DMS 273 (cell line): ENCODE data around the gene GLUL.
"Not testable (repeated sequence)": the region's sequence is repeated elsewhere in the genome, so short reads cannot be mapped to it uniquely, and the experiment has no call there.

Experiments
- DNase-seq: peaks from one replicate; lab custom pipeline; 2025; ENCODE audit not compliant: unreplicated experiment; lab: John Stamatoyannopoulos, UW

GLUL gene

DNA sequence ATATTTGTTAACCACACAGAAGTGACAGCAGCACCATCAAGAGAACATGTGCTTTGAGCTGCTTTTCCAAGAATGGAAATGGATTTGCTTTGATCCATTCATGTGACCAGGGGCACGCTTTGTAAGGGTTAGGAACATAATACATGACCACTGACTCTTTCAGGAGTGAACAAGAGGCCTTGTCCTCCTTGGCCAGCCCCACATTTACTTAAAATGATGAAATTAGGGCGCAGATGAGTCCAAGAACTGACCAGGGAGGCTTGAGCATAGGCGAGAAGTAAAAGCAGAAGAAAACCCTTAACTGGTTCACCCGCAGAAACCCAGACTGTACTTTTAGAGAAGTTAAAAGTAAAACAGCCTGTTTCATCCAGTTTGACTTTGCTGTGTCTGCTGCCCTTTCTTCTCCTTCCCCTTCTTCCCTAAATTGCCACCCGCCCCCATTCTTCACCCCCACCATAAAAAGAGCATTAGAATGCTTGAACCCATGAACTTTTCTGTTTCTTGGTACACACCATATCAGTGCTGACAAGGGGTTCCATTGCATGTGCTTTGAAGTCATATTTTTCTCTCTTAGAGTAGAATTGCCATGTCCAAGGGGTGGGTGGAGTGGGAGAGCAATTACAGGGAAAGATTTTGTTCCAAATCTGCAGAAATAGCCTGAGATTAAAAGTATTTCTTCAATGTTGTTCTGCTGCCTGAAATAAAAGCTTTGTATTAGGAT lies 2.6 kb upstream of the GLUL start:
- DNase-seq: no peak

- DNase-seq: peak; percentile 89
These were observed 749 bp upstream of the GLUL start for GRCh38 chr1:182392050-182393028.

- no peak for DNase-seq
These were observed 595 bp downstream of the GLUL start for GRCh38 chr1:182391028-182391361.

GRCh38 chr1:182389619-182390047 lies 2.0 kb downstream of the GLUL start:
- DNase-seq: peak; percentile 18

DNA sequence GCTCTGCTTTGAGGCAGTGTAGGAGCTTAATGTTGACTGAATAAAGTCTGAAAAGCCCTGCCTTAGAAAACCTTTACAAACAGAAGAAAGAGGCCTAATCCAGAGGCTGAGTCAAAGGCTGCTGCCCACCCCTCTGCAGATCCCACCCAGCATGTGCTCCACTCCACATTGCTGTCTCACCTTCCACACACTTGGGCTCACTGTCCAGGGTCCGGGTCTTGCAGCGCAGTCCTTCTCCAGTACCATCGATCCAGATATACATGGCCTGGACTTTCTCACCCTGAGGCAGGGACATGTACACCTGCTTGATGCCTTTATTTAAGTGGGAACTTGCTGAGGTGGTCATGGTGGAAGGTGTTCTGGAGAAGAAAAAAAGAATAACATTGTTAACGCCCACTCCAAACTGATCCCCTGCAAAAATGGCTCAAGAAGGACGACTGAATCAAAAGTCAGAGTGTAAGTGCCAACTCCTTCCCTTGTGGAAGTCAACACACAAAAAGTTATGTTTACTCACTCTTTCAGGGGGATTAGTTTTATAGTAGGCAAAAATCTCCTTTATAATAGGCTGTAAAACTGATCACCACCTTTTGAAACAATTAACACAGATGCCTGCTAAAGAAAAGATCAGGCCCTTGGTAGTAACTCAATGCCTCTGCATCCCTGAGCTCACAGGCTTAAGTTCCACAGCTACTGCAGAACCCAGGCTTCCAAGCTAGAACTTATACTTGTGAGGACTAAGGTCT lies 3.0 kb downstream of the GLUL start:
- DNase-seq: no peak

GRCh38 chr1:182387566-182387965 lies 4.0 kb downstream of the GLUL start:
- no peak for DNase-seq

- no peak for DNase-seq
These were observed 4.6 kb downstream of the GLUL start for GRCh38 chr1:182386980-182387379.

DNA sequence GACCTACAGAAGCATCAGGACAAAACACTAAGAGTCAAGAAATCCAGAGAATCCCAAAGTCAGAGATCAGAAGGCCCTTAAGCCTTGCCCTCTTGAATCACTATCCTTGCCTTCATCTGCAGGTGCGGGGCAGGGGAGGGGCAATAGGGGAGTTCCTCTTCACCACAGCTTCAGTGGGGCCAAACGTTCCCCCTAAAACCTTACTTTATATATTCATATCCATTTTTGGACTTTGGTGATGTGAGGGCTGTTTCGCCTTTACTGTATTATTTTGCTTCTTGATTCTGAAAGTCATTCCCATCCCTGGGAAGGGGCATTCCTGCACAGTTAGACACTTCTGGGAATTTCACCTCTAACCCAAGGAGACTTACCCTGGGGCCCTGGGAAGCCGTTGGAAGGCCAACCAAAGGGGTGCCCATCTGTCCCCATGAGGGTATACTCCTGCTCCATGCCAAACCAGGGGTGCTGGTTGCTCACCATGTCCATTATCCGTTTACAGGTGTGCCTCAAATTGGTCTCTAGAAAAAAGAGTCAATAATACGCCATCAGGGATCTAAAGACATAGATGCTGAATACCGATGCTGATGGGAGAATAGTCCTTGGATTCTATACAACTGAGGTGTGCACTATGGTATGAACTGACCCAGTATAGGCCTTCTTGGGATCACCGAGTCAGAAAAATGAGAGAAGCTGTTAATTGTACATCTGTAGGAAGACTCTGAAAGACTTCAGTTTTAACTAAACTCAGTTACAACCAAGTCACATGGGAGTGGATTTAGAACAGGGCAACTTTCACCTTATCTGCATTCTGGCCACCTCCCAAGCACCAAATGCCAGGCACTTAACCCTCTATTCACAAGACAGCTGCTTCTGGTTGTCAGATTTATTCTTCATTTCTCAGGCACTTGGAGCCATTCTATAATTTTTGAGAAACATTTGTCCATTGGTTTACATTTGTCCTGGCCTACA lies 5.4 kb downstream of the GLUL start:
- no peak for DNase-seq

DNA sequence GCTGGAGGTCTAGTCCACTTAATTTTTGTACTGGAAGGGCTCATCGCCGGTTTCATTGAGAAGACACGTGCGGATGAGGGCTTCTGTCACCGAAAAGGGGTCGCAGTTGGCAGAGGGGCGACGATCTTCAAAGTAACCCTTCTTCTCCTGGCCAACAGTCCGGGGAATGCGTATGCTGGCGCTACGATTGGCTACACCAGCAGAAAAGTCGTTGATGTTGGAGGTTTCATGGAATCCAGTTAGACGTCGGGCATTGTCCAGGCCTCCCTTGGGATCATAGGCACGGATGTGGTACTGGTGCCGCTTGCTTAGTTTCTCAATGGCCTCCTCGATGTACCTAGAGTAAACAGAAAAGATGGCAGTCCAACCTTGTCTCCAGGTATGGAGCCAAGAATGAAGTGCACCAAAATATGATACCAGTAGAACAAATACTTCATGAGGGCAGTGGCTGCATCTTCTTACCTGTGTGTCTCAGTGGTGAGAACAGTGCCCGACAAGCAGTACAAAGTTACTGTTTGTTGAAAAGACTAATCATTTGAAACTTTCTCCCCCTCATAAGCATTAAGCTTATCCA lies 7.1 kb downstream of the GLUL start:
- DNase-seq: no peak

GRCh38 chr1:182383934-182384333 lies 7.7 kb downstream of the GLUL start:
- DNase-seq: no peak

DNA sequence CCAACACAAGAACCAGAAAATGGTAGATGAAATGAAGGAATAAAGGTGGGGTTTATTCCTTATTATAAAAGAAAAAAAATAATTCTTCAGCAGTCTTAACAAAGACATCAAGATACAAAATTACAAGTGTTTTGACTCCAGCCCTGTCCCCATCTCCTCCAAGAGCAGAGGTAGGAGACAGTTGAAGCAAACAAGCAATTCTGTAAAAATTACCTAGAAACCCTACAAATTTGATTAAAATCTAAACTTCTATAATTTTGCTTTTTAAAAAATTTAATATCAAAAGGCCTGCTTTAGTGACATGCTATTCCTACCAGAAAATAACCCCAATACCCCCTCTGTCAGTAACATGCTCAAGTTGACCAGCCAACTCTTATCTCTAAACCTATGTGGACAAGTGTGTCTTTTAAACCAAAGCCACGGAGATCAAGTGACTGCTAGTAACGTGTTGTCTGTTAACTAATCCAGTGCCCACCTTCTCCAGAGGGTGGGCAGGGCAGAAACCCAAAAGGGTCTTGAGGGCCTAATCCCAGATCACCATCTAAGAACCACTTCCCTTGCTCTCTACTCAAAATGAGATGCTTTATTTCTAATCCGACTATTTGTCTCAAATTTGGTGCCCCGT lies 8.4 kb downstream of the GLUL start:
- DNase-seq: no peak

GRCh38 chr1:182381962-182382819 lies 9.4 kb downstream of the GLUL start:
- DNase-seq: peak; percentile 18

DNA sequence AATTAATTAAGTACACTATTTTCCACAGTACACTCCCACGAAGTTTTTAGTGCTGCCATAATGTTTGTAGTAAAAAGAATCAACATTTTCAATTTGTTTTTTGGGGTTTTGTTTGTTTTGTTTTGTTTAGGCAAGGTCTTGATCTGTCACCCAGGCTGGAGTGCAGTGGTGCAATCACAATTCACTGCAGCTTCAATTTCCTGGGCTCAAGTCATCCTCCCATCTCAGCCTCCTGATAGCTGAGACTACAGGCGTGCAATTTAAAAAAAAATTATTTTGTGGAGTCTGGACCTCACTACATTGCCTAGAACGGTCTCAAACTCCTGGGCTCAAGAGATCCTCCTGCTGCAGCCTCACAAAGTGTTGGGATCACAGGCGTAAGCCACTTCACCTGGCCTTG lies 11.4 kb downstream of the GLUL start:
- DNase-seq: no peak

DNA sequence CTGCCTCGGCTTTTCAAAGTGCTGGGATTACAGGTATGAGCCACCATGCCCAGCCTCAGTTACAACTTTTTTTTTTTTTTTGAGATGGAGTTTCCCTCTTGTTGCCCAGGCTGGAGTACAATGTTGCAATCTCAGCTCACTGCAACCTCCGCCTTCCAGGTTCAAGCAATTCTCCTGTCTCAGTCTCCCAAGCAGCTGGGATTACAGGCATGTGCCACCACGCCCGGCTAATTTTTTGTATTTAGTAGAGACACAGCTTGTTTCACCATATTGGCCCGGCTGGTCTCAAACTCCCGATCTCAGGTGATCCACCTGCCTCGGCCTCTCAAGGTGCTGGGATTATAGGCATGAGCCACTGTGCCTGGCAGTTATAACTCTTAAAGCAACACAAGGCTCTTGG lies 11.8 kb downstream of the GLUL start:
- not testable (repeated sequence) for DNase-seq

DNA sequence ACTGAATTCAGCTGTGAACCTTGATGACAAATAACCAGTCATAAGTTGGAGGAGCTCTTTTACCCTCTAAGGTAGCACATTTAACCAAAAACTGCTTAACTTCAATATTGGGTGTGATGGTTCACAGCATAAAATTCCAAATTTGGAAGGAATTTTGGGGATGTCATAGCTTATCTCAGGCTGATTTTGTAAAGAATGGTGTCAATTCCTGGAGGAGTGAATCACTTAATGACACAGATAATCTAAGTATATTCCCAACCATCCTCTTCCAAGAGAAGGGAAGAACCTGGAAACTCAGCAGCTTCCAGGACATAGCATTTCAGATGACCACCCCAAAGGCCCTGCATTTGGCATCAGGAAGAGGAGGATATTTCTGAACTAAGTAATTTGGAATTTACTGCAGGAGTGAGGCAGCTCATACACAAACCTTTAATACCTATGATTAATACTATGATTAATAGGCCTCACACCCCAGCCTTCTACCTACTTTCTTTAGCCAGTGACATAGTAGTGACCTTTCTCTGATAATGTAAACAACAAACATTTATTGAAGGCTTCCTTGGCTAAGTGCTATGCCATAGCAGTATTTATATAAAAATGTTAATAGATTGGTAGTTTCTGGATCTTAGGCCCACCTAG lies 14.5 kb downstream of the GLUL start:
- DNase-seq: no peak

DNA sequence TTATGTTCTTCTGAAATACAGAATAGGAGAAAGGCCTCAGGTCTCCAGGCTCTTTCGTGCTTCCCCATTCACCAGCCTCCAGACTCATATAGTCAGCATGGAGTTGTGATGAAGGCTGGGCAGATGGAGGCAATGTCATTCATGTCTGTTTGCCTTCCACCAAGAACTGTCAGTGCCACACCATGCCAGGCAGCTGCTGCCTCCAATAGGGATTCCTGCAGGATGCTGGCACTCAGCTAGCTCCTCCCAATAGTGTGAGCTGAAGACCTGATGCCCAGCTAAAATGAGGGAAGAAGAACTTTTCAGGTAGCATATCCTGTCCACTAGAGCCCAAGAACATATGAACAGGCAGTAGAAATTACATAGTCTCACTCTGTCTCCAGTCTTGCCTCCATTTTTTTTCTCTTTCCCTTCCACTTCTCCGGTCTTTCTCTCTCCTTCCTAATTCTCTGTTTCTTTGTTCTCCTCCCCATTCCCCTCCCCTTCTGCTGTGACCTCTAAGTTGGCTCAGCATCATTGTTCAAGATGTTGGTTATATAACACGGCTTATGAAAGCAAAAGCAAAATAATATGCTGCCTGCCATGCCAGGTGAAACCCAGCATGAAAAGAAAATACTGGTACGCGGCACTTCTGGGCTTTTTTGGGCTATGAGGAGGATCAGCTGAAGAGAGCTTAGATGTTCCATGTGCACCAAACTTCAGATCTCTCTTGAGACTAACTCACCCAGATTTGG lies 17.3 kb downstream of the GLUL start:
- peak; percentile 28 for DNase-seq

GRCh38 chr1:182370532-182370931 lies 21.1 kb downstream of the GLUL start:
- DNase-seq: no peak
